Measurements from ENCODE around the gene HGD. TPM values are rescaled to one million over a fixed set of nuclear protein-coding genes. Genes with fewer than 3 reads are reported as not detected.

Gene HGD
- polyA plus RNA-seq, 2 of the 4 experiments (the other 2 are of a cell fraction), result 48.8 to 101 TPM

DNA sequence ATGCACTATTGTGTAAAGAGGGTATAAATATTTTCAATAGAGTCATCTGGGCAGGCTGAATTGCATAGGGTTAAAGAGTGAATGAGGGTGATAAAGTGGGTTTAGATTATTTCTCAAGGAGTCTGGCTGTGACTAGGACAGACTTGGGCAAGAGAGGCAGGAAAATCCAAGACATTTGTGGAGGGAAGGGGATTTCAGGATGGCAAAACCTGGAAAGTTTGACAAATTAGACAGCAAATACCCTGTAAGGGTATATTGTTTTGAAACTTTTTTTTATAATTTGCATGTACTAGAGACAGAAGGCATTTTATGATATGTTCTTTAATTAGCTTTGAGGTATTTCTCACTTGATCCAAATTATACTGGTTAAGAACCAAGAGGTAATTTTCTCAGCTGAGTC is 17.1 kb downstream of the HGD start:
- TF ChIP-seq RAD21 (conservative IDR thresholded peaks at IDR 0.05 in 1 of 2, IDR thresholded peaks at IDR 0.05 in 1 of 2) (no peak), EHF (CRISPR knock-in tag; IDR thresholded peaks at IDR 0.05) (no peak), SREBF2 (IDR thresholded peaks at IDR 0.05) (no peak), HOXB5 (CRISPR knock-in tag; IDR thresholded peaks at IDR 0.05) (no peak), EHMT2 (IDR thresholded peaks at IDR 0.05; ENCODE audit: low read depth) (no peak), HDAC2 (IDR thresholded peaks at IDR 0.05) (no peak), NPAS2 (CRISPR knock-in tag; IDR thresholded peaks at IDR 0.05; ENCODE audit: borderline replicate concordance) (no peak), POLR2AphosphoS2 (conservative IDR thresholded peaks at IDR 0.05; ENCODE audit: low read length) (no peak), ESRRA (IDR thresholded peaks at IDR 0.05; ENCODE audit: borderline replicate concordance, low read length) (no peak), CBX8 (IDR thresholded peaks at IDR 0.05) (no peak), CEBPB (IDR thresholded peaks at IDR 0.05) (no peak), RNF2 (IDR thresholded peaks at IDR 0.05; ENCODE audit: borderline replicate concordance, low read depth) (no peak), REST (IDR thresholded peaks at IDR 0.05) (no peak), NR3C1 (IDR thresholded peaks at IDR 0.05) (no peak), PBX3 (IDR thresholded peaks at IDR 0.05) (no peak), RARB (CRISPR knock-in tag; IDR thresholded peaks at IDR 0.05) (no peak)
- TF ChIP-seq, protein P1, sequence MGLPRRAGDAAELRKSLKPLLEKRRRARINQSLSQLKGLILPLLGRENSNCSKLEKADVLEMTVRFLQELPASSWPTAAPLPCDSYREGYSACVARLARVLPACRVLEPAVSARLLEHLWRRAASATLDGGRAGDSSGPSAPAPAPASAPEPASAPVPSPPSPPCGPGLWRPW (IDR thresholded peaks at IDR 0.05), result no peak
- FAIRE-seq (no peak), ATAC-seq (no peak), DNase-seq (ENCODE audit: low read depth in 1 of 2, low spot score in 1 of 2) (no peak)
- Histone ChIP-seq H3K4me3 (no peak overlapping the region), H3K27ac (no peak overlapping the region), H3K9me3 (peaks cover 3% of the 10 kb centered on the region; the same call in 1 of the 3 replicates), H3K4me2 (no peak overlapping the region), H3K4me1 (peaks cover 31% of the 10 kb centered on the region)
- ChIA-PET CTCF (interaction anchor here (1.7 kb wide), 1 partner anchor 130 kb away, joined by 4 read pairs; no protein-coding TSS in a partner anchor), POLR2A (no interaction called here)

DNA sequence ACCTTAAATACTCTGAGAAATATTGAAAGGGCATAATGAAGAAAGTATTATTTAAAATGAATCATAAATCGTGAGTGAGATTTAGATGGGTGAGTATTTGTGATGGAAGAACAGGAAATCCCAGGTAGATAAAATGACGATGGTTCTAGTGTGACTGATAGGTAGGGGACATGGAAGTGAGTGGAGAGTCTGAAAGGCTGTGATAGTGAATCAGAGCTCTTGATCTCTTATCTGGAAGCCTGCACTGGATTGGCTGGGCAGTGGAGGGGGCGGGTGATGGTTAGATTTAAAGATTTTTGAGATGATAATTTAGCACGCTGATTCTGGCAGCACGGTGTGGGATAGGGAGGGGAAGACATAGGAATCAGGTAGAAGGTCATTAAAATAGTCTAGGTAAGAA is 20.1 kb downstream of the HGD start:
- POLR2A ChIA-PET, result interaction anchor here (1.0 kb wide), 1 partner anchor 17 kb away, joined by 3 read pairs; no protein-coding TSS in a partner anchor

More for the DNA sequence above, 20.1 kb downstream of the HGD start:
- ATAC-seq (peak; percentile 68 to 75; a peak in 4 of 6 replicates), DNase-seq (ENCODE audit: low read depth in 1 of 2, low spot score in 1 of 2) (no peak), FAIRE-seq (no peak)
- H3K4me2 ChIP-seq, result peak overlapping the region; percentile 82
- H3K4me3 ChIP-seq, result no peak overlapping the region; the same call in 2 of the 3 replicates
- CTCF ChIA-PET, result no interaction called here
- H3K9me3 ChIP-seq, result peaks cover 4% of the 10 kb centered on the region; the same call in 1 of the 3 replicates
- peaks cover 39% of the 10 kb centered on the region for H3K4me1 ChIP-seq
- peak overlapping the region; percentile 64 to 78 for H3K27ac ChIP-seq
- TF ChIP-seq EHF (CRISPR knock-in tag; IDR thresholded peaks at IDR 0.05) (no peak), RCOR1 (IDR thresholded peaks at IDR 0.05; ENCODE audit: low read depth, low read length) (no peak), CEBPB (IDR thresholded peaks at IDR 0.05) (no peak), FOSL2 (IDR thresholded peaks at IDR 0.05) (no peak), FOSL2 (CRISPR knock-in tag; IDR thresholded peaks at IDR 0.05) (no peak), KDM1A (IDR thresholded peaks at IDR 0.05; ENCODE audit: low read depth) (no peak), MAX (IDR thresholded peaks at IDR 0.05) (no peak), BHLHE40 (IDR thresholded peaks at IDR 0.05; ENCODE audit: low read depth, low read length) (no peak), EHMT2 (IDR thresholded peaks at IDR 0.05; ENCODE audit: low read depth) (no peak), POLR2A (IDR thresholded peaks at IDR 0.05; ENCODE audit: low read length) (no peak), HOXB5 (CRISPR knock-in tag; IDR thresholded peaks at IDR 0.05) (no peak), CHD4 (IDR thresholded peaks at IDR 0.05; ENCODE audit: borderline replicate concordance) (no peak), NPAS2 (CRISPR knock-in tag; IDR thresholded peaks at IDR 0.05; ENCODE audit: borderline replicate concordance) (no peak), JUNB (IDR thresholded peaks at IDR 0.05) (no peak)
- TF ChIP-seq, protein P1 (IDR thresholded peaks at IDR 0.05), result no peak
- TF ChIP-seq, protein P2, sequence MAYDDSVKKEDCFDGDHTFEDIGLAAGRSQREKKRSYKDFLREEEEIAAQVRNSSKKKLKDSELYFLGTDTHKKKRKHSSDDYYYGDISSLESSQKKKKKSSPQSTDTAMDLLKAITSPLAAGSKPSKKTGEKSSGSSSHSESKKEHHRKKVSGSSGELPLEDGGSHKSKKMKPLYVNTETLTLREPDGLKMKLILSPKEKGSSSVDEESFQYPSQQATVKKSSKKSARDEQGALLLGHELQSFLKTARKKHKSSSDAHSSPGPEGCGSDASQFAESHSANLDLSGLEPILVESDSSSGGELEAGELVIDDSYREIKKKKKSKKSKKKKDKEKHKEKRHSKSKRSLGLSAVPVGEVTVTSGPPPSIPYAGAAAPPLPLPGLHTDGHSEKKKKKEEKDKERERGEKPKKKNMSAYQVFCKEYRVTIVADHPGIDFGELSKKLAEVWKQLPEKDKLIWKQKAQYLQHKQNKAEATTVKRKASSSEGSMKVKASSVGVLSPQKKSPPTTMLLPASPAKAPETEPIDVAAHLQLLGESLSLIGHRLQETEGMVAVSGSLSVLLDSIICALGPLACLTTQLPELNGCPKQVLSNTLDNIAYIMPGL (CRISPR knock-in tag; IDR thresholded peaks at IDR 0.05; ENCODE audit: borderline replicate concordance), result no peak
- WGBS (ENCODE audit: missing lambda C conversion rate), result 47% methylated on average over 5 of the region's 5 CpGs
